ENCODE results near the gene GALNTL6. TPM values are rescaled to one million over a fixed set of nuclear protein-coding genes. Genes with fewer than 3 reads are reported as not detected.

GALNTL6 gene
- total and polyA plus RNA-seq, 2 experiments from 2014 or later = 0.38 to 0.40 TPM

- ATAC-seq = no peak
- Histone ChIP-seq H3K27ac (ENCODE audit: low read depth) (no peak overlapping the region), H2AFZ (peak overlapping the region; percentile 15; the same call in 1 of the 2 replicates), H4K20me1 (replicated peaks; ENCODE audit: insufficient read depth) (no peaks in the 10 kb centered on the region), H3F3A (replicated peaks; ENCODE audit: low read depth) (no peaks in the 10 kb centered on the region), H3K9me2 (ENCODE audit: insufficient read depth) (no peaks in the 10 kb centered on the region), H3K4me1 (ENCODE audit: insufficient read depth) (no peaks in the 10 kb centered on the region), H3K79me2 (replicated peaks; ENCODE audit: insufficient read depth) (no peaks in the 10 kb centered on the region), H3K27me3 (ENCODE audit: insufficient read depth) (no peaks in the 10 kb centered on the region), H3K4me2 (no peak overlapping the region), H3K4me3 (no peak overlapping the region), H3K36me3 (ENCODE audit: insufficient read depth) (no peaks in the 10 kb centered on the region)
- Mint-ChIP-seq H3K9me3 (no peaks in the 10 kb centered on the region; the same call in 2 of the 3 replicates), H3K36me3 (ENCODE audit: low read depth) (no peaks in the 10 kb centered on the region), H3K27ac (no peak overlapping the region), H3K27me3 (ENCODE audit: insufficient read depth, low read depth, poor library complexity) (peaks cover 2% of the 10 kb centered on the region), H3K4me1 (peaks cover 10% of the 10 kb centered on the region), H3K4me3 (no peak overlapping the region)
- DNase-seq (ENCODE audit: low spot score) = no peak
- TF ChIP-seq ETS1 (IDR thresholded peaks at IDR 0.05) (no peak), EZH2phosphoT487 (IDR thresholded peaks at IDR 0.05; ENCODE audit: unreplicated experiment) (no peak), REST (IDR thresholded peaks at IDR 0.05; ENCODE audit: unreplicated experiment) (no peak), NANOG (IDR thresholded peaks at IDR 0.05; ENCODE audit: borderline replicate concordance) (no peak), ZNF331 (CRISPR knock-in tag; IDR thresholded peaks at IDR 0.05; ENCODE audit: low read depth) (no peak), CTCF (conservative IDR thresholded peaks at IDR 0.05; ENCODE audit: low read depth in 2 of 2) (no peak), ZNF114 (CRISPR knock-in tag; IDR thresholded peaks at IDR 0.05) (no peak), ZNF462 (CRISPR knock-in tag; IDR thresholded peaks at IDR 0.05) (no peak), CREB1 (CRISPR knock-in tag; IDR thresholded peaks at IDR 0.05; ENCODE audit: low read depth) (no peak), EZH2 (IDR thresholded peaks at IDR 0.05; ENCODE audit: low read depth, unreplicated experiment) (no peak), JUNB (IDR thresholded peaks at IDR 0.05; ENCODE audit: unreplicated experiment) (no peak), POLR2AphosphoS5 (IDR thresholded peaks at IDR 0.05; ENCODE audit: low read depth) (no peak), STAT1 (IDR thresholded peaks at IDR 0.05; ENCODE audit: unreplicated experiment) (no peak)
Observed at GRCh38 chr4:172996571-172997216, 1183.5 kb downstream of the GALNTL6 start.
